MM.1S (cell line): ENCODE measurements around the gene TP53.

ENCODE experiments used
- DNase-seq: peaks from one replicate; pipeline ENCODE4 v3.0.0-alpha.2; 2015
- H2AFZ ChIP-seq: fragments of 300-600 bp; sonication (generic); 2 replicates; pipeline ENCODE4 v1.6.0; 2016; ENCODE audit warnings: antibody characterized with exemption, low read length
- H3F3A ChIP-seq: fragments of 300-600 bp; sonication (generic); 2 replicates; pipeline ENCODE4 v1.6.1; 2016; ENCODE audit warnings: mild to moderate bottlenecking, antibody characterized with exemption, low read length, moderate library complexity, mixed read lengths; ENCODE audit not compliant: insufficient read depth
- H3K27ac ChIP-seq: fragments of 300-600 bp; sonication (generic); 2 replicates; pipeline ENCODE4 v1.5.1; 2016; ENCODE audit warnings: mild to moderate bottlenecking, low read length
- H3K27me3 ChIP-seq: fragments of 300-600 bp; sonication (generic); replicated peaks from 2 replicates; pipeline ENCODE4 v1.6.0; 2016; ENCODE audit warnings: low read length; ENCODE audit not compliant: insufficient read depth
- H3K36me3 ChIP-seq: fragments of 300-600 bp; sonication (generic); replicated peaks from 2 replicates; pipeline ENCODE4 v1.6.1; 2016; ENCODE audit warnings: mild to moderate bottlenecking, low read length, mixed read lengths; ENCODE audit not compliant: insufficient read depth
- H3K4me1 ChIP-seq: fragments of 300-600 bp; sonication (generic); 2 replicates; pipeline ENCODE4 v1.6.1; 2016; ENCODE audit warnings: low read length, mixed read lengths
- H3K4me2 ChIP-seq: fragments of 300-600 bp; sonication (generic); 2 replicates; pipeline ENCODE4 v1.6.0; 2016; ENCODE audit warnings: low read depth, low read length
- H3K4me3 ChIP-seq: fragments of 300-600 bp; sonication (generic); 2 replicates; pipeline ENCODE4 v1.5.1; 2016; ENCODE audit warnings: low read length, mixed read lengths
- H3K79me2 ChIP-seq: fragments of 300-600 bp; sonication (generic); 2 replicates; pipeline ENCODE4 v1.6.1; 2016; ENCODE audit warnings: mixed run types, low read length, mixed read lengths
- H3K9ac ChIP-seq: fragments of 300-600 bp; sonication (generic); 2 replicates; pipeline ENCODE4 v1.6.1; 2016; ENCODE audit warnings: low read length, mixed read lengths
- H3K9me2 ChIP-seq: fragments of 300-600 bp; sonication (generic); replicated peaks from 2 replicates; pipeline ENCODE4 v1.6.1; 2016; ENCODE audit warnings: mild to moderate bottlenecking, low read length, mixed read lengths; ENCODE audit not compliant: insufficient read depth
- H3K9me3 ChIP-seq: fragments of 300-600 bp; sonication (generic); replicated peaks from 2 replicates; pipeline ENCODE4 v1.6.1; 2016; ENCODE audit warnings: mild to moderate bottlenecking, low read length, mixed read lengths; ENCODE audit not compliant: insufficient read depth
- H4K20me1 ChIP-seq: fragments of 300-600 bp; sonication (generic); 2 replicates; pipeline ENCODE4 v1.6.1; 2016; ENCODE audit warnings: mild to moderate bottlenecking, low read length, moderate library complexity, mixed read lengths; ENCODE audit not compliant: insufficient read depth
- EZH2 ChIP-seq: fragments of 300-600 bp; sonication (generic); optimal IDR thresholded peaks from 2 replicates; pipeline ENCODE3; 2017; ENCODE audit warnings: low read depth, mild to moderate bottlenecking, antibody characterized with exemption, low read length, mixed read lengths
- EZH2phosphoT487 ChIP-seq: fragments of 300-600 bp; sonication (generic); IDR thresholded peaks from 2 replicates; pipeline ENCODE4 v1.6.1; 2018; ENCODE audit warnings: antibody characterized with exemption, low read length
- TF ChIP-seq, protein P1 (sequence below): fragments of 300-600 bp; sonication (generic); IDR thresholded peaks from 2 replicates; pipeline ENCODE4 v1.5.1; 2016; ENCODE audit warnings: antibody characterized with exemption, low read length, mixed read lengths

Gene TP53

GRCh38 chr17:7687072-7687907 lies at the start of gene TP53:
TP53 (minus strand) TSS chr17:7687490; CDS start chr17:7676594, 10,896 bp downstream.
- Histone ChIP-seq H3K9me3 (no peaks in the 10 kb centered on the region), H3K36me3 (no peaks in the 10 kb centered on the region; the same call in 1 of the 2 replicates), H3K9me2 (no peaks in the 10 kb centered on the region), H2AFZ (peak within 1 kb of the TSS; percentile 96), H3F3A (peaks cover 18% of the 10 kb centered on the region), H3K9ac (peak within 1 kb of the TSS; percentile 99), H3K4me1 (no peaks in the 10 kb centered on the region; the same call in 1 of the 2 replicates), H3K27me3 (no peaks in the 10 kb centered on the region), H4K20me1 (peaks cover 5% of the 10 kb centered on the region; the same call in 1 of the 2 replicates), H3K27ac (peak within 1 kb of the TSS; percentile 88), H3K4me2 (peak within 1 kb of the TSS; percentile 87), H3K79me2 (peaks cover 58% of the 10 kb centered on the region), H3K4me3 (peak within 1 kb of the TSS; percentile 95)
- no peak for TF ChIP-seq EZH2phosphoT487
- TF ChIP-seq, protein P1, sequence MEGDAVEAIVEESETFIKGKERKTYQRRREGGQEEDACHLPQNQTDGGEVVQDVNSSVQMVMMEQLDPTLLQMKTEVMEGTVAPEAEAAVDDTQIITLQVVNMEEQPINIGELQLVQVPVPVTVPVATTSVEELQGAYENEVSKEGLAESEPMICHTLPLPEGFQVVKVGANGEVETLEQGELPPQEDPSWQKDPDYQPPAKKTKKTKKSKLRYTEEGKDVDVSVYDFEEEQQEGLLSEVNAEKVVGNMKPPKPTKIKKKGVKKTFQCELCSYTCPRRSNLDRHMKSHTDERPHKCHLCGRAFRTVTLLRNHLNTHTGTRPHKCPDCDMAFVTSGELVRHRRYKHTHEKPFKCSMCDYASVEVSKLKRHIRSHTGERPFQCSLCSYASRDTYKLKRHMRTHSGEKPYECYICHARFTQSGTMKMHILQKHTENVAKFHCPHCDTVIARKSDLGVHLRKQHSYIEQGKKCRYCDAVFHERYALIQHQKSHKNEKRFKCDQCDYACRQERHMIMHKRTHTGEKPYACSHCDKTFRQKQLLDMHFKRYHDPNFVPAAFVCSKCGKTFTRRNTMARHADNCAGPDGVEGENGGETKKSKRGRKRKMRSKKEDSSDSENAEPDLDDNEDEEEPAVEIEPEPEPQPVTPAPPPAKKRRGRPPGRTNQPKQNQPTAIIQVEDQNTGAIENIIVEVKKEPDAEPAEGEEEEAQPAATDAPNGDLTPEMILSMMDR: no peak
- TF ChIP-seq EZH2: no peak
- DNase-seq: peak; percentile 96

- no peaks in the 10 kb centered on the region for H3K9me2 ChIP-seq
- no peak overlapping the region for H3K4me3 ChIP-seq
- H3K27me3 ChIP-seq: peaks cover 72% of the 10 kb centered on the region
- H3K36me3 ChIP-seq: no peaks in the 10 kb centered on the region
- no peaks in the 10 kb centered on the region for H4K20me1 ChIP-seq
- H2AFZ ChIP-seq: no peak overlapping the region
- TF ChIP-seq EZH2 (no peak), EZH2phosphoT487 (no peak)
- TF ChIP-seq, protein P1: no peak
- H3K4me2 ChIP-seq: no peak overlapping the region
- no peaks in the 10 kb centered on the region for H3K79me2 ChIP-seq
- no peak overlapping the region for H3K27ac ChIP-seq
- H3F3A ChIP-seq: no peaks in the 10 kb centered on the region; the same call in 1 of the 2 replicates
- DNase-seq: no peak
- no peak overlapping the region for H3K9ac ChIP-seq
- no peaks in the 10 kb centered on the region for H3K9me3 ChIP-seq
- H3K4me1 ChIP-seq: no peaks in the 10 kb centered on the region
These were observed 45.8 kb upstream of the TP53 start for GRCh38 chr17:7732981-7733539.

- H3K9ac ChIP-seq: no peak overlapping the region
- no peaks in the 10 kb centered on the region for H3K36me3 ChIP-seq
- no peak for DNase-seq
- H3K4me2 ChIP-seq: no peak overlapping the region
- H2AFZ ChIP-seq: no peak overlapping the region
- H3K27me3 ChIP-seq: peaks cover 66% of the 10 kb centered on the region
- no peaks in the 10 kb centered on the region for H4K20me1 ChIP-seq
- no peak overlapping the region for H3K27ac ChIP-seq
- H3F3A ChIP-seq: no peaks in the 10 kb centered on the region; the same call in 1 of the 2 replicates
- no peaks in the 10 kb centered on the region for H3K4me1 ChIP-seq
- H3K9me3 ChIP-seq: no peaks in the 10 kb centered on the region
- no peaks in the 10 kb centered on the region for H3K9me2 ChIP-seq
- H3K79me2 ChIP-seq: no peaks in the 10 kb centered on the region
- no peak for TF ChIP-seq EZH2
- no peak for TF ChIP-seq EZH2phosphoT487
- TF ChIP-seq, protein P1: no peak
- no peak overlapping the region for H3K4me3 ChIP-seq
These were observed 42.5 kb upstream of the TP53 start for GRCh38 chr17:7729816-7730215.
